Spinal cord (tissue), 10 donors: ENCODE results near the gene TAS2R30. TPM values are rescaled to one million over a fixed set of nuclear protein-coding genes. Genes with fewer than 3 reads are reported as not detected.
"Not testable (repeated sequence)": the region's sequence is repeated elsewhere in the genome, so short reads cannot be mapped to it uniquely, and the experiment has no call there.

ENCODE experiments used
- DNase-seq, 6 donors: peaks; one replicate each; pipeline versions ENCODE4 v3.0.0 to v3.0.0-alpha.2; 2013 to 2015; ENCODE audit warnings: low spot score in 6 of 6, low read depth in 4 of 6
- H3K27ac ChIP-seq: one replicate; pipeline ENCODE4 v1.5.1; 2013; ENCODE audit warnings: low read depth, low read length, control low read depth
- H3K27me3 ChIP-seq: one replicate; pipeline ENCODE4 v1.6.1; 2013; ENCODE audit warnings: low read length; ENCODE audit not compliant: control insufficient read depth, insufficient read depth
- H3K36me3 ChIP-seq: one replicate; pipeline ENCODE4 v1.6.1; 2013; ENCODE audit warnings: low read length; ENCODE audit not compliant: control insufficient read depth, insufficient read depth
- H3K4me1 ChIP-seq: one replicate; pipeline ENCODE4 v1.6.1; 2013; ENCODE audit warnings: low read length; ENCODE audit not compliant: control insufficient read depth, insufficient read depth
- H3K4me3 ChIP-seq: one replicate; pipeline ENCODE4 v1.5.1; 2013; ENCODE audit warnings: low read depth, low read length, control low read depth
- H3K9me3 ChIP-seq: one replicate; pipeline ENCODE4 v1.6.1; 2013; ENCODE audit warnings: low read length; ENCODE audit not compliant: control insufficient read depth, insufficient read depth
- WGBS: methylation state at CpG from one replicate; pipeline ENCODE4 v1.1.5; 2013; ENCODE audit warnings: missing lambda C conversion rate; ENCODE audit not compliant: insufficient coverage; 5-methylcytosine and 5-hydroxymethylcytosine counted together
- polyA plus RNA-seq, 2 donors: library from polyadenylated mRNA; unstranded; fragments of 120-200 nt; gene quantifications; one replicate each; pipeline ENCODE4 v1.2.1, GENCODE V29; 2013; ENCODE audit not compliant: insufficient read length in 2 of 2
- small RNA-seq: library from RNA; depleted of rRNA; stranded (forward); fragments of <200 nt; gene quantifications from one replicate; pipeline ENCODE3, GENCODE V24; 2014; ENCODE audit warnings: low replicate concordance
- total RNA-seq, 2 donors: library from RNA; depleted of rRNA in 1 of 2; stranded (reverse); fragments of 120-200 nt in 1 of 2; fragments of >200 nt in 1 of 2; gene quantifications; one replicate each; pipeline versions ENCODE4 v1.2.3 to v1.2.4, GENCODE V29; 2013 to 2014
- donor health status: healthy.

TAS2R30 gene
- total and polyA plus RNA-seq, 4 donors, result 0.14 to 17.0 (median 3.0) TPM

DNA sequence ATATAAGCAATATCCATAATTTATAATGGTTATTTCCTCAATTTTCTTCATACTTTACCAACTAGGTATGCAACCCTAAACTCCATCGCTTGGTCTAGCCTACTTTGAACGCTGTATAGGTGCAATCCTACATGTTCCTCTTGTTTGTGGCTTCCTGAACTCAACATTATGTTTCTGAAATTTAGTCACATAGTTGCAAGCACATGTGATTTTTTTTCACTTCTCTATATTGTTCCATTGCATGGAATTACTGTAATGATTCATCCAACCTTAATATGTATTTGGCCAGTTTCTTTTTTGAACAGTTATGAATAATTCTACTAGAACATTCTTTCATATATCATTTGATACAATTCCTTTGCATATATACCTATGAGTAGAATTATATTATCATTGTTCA, 39.5 kb downstream of the TAS2R30 start:
- H3K9me3 ChIP-seq, H3K27ac ChIP-seq, H3K4me3 ChIP-seq, H3K4me1 ChIP-seq, DNase-seq, H3K27me3 ChIP-seq, H3K36me3 ChIP-seq: not testable (repeated sequence)
- no CpG with 5 or more reads among the region's 2 CpGs for WGBS

DNA sequence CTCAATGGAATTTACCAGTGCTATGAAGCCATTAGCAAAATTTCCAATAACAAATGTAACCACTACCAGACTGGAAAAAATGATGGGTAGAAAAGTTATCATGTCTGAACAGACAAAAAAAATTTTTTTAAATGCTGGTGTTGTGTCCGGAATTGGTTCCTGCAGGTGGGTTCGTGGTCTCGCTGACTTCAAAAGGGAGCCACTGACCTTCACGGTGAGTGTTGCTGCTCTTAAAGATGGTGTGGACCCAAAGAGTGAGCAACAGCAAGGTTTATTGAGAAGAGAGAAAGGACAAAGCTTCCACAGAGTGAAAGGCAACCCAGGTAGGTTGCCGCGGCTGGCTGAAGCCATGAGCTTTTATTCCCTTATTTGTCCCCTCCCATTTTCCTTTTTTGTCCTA, 42.3 kb downstream of the TAS2R30 start, which contains the start of gene TAS2R43:
TAS2R43 (minus strand) TSS at position 186 of the 400 bp plus-strand sequence; CDS start at position 102, 84 bp downstream.
- Histone ChIP-seq H3K4me1 (no peaks in the 10 kb centered on the region), H3K27me3 (no peaks in the 10 kb centered on the region), H3K36me3 (no peaks in the 10 kb centered on the region), H3K9me3 (no peaks in the 10 kb centered on the region), H3K27ac (no peak within 1 kb of the TSS), H3K4me3 (no peak within 1 kb of the TSS)
- 97% methylated on average over 4 of the region's 6 CpGs for WGBS
- DNase-seq, result no peak

DNA sequence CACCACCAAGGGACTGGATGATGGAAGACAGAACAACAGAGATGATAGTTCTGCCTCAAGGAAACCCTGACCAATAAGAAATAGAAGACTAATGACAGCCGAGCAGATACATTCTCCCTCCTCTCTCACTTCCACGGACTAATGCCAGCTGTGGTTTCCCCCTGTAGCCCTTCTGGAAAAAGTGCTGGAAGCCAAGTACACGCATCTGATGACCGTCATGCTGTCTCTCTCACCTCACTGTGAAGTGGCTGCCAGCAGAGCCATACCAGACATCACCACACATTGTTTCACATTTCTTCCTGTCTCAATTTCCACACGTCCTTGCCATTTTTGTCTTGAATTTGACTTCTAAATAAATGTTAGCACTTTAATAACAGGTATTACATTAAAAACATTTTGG, 45.2 kb downstream of the TAS2R30 start:
- 87% methylated on average over 4 of the region's 5 CpGs for WGBS
- no peaks in the 10 kb centered on the region for H3K36me3 ChIP-seq
- no peak overlapping the region for H3K27ac ChIP-seq
- no peak for DNase-seq
- H3K4me3 ChIP-seq, result no peak overlapping the region
- no peaks in the 10 kb centered on the region for H3K4me1 ChIP-seq
- no peaks in the 10 kb centered on the region for H3K27me3 ChIP-seq
- H3K9me3 ChIP-seq, result no peaks in the 10 kb centered on the region

DNA sequence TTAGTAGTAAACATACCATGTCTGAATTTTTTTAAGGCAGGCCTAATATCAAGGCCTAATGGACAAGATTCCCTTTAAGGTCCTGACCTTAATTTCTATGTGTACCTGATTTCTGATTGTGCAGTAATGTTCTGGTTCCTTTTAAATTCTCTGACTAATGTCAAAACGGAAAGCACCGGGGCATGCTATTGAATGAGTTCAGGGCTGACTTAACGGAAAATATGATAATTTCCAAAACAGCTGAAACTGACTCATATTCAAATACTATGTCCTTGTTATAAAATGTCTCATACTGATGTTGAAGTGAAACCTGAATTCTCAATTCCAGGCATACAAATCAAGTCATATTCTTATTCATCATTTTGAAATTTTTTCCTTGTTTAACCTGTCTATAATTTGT, 49.0 kb downstream of the TAS2R30 start:
- no peak for DNase-seq
- H3K27ac ChIP-seq, result no peak overlapping the region
- no peak overlapping the region for H3K4me3 ChIP-seq
- no peaks in the 10 kb centered on the region for H3K27me3 ChIP-seq
- no peaks in the 10 kb centered on the region for H3K9me3 ChIP-seq
- no peaks in the 10 kb centered on the region for H3K36me3 ChIP-seq
- H3K4me1 ChIP-seq, result no peaks in the 10 kb centered on the region
- WGBS, result no CpG with 5 or more reads among the region's 3 CpGs

Small RNAs within 50 kb of the gene (small RNA-seq; reads per million reads assigned to genes)
- gene AC018630.1, result not detected

Other genes starting within 250 kb of the TAS2R30 start
- gene TAS2R13, start 225.1 kb downstream of the TAS2R30 start, total RNA-seq, result 10 to 100 TPM in 1 of 2 donors, 1 to 10 TPM in 1; 2.5 to 10.9 TPM
- not detected for gene TAS2R13, start 225.1 kb downstream of the TAS2R30 start, polyA plus RNA-seq
- under 1 TPM in 1 of 2 donors, not detected in 1; 0.88 TPM for gene PRH2, start 205.4 kb downstream of the TAS2R30 start, total RNA-seq
- gene PRH2, start 205.4 kb downstream of the TAS2R30 start, polyA plus RNA-seq, result not detected
- 10 to 100 TPM in 1 of 2 donors, 1 to 10 TPM in 1; 3.0 to 13.3 TPM for gene TAS2R14, start 195.4 kb downstream of the TAS2R30 start, total RNA-seq
- gene TAS2R14, start 195.4 kb downstream of the TAS2R30 start, polyA plus RNA-seq, result 1 to 10 TPM; 4.6 to 5.3 TPM
- 10 to 100 TPM in 1 of 2 donors, 1 to 10 TPM in 1; 3.9 to 10.9 TPM for gene TAS2R50, start 147.7 kb downstream of the TAS2R30 start, total RNA-seq
- gene TAS2R50, start 147.7 kb downstream of the TAS2R30 start, polyA plus RNA-seq, result under 1 TPM in 1 of 2 donors, not detected in 1; 0.17 TPM
- 10 to 100 TPM in 1 of 2 donors, 1 to 10 TPM in 1; 3.4 to 14.6 TPM for gene TAS2R20, start 136.3 kb downstream of the TAS2R30 start, total RNA-seq
- 1 to 10 TPM; 2.1 to 2.6 TPM for gene TAS2R20, start 136.3 kb downstream of the TAS2R30 start, polyA plus RNA-seq
- 10 to 100 TPM in 1 of 2 donors, 1 to 10 TPM in 1; 6.3 to 15.9 TPM for gene TAS2R19, start 112.0 kb downstream of the TAS2R30 start, total RNA-seq
- 1 to 10 TPM; 1.4 to 2.3 TPM for gene TAS2R19, start 112.0 kb downstream of the TAS2R30 start, polyA plus RNA-seq
- 10 to 100 TPM in 1 of 2 donors, 1 to 10 TPM in 1; 7.8 to 18.3 TPM for gene TAS2R31, start 103.2 kb downstream of the TAS2R30 start, total RNA-seq
- 1 to 10 TPM in 1 of 2 donors, under 1 TPM in 1; 0.82 to 1.6 TPM for gene TAS2R31, start 103.2 kb downstream of the TAS2R30 start, polyA plus RNA-seq
- gene TAS2R46, start 72.3 kb downstream of the TAS2R30 start, total RNA-seq, result 1 to 10 TPM; 2.1 to 7.5 TPM
- gene TAS2R46, start 72.3 kb downstream of the TAS2R30 start, polyA plus RNA-seq, result under 1 TPM in 1 of 2 donors, not detected in 1; 0.23 TPM
- gene TAS2R43, start 42.3 kb downstream of the TAS2R30 start, total RNA-seq, result 10 to 100 TPM in 1 of 2 donors, 1 to 10 TPM in 1; 3.4 to 10.8 TPM
- gene TAS2R43, start 42.3 kb downstream of the TAS2R30 start, polyA plus RNA-seq, result under 1 TPM; 0.42 to 0.63 TPM
- 10 to 100 TPM; 12.6 to 13.3 TPM for gene SMIM10L1, start 36.5 kb upstream of the TAS2R30 start, total RNA-seq
- 10 to 100 TPM; 19.8 to 22.6 TPM for gene SMIM10L1, start 36.5 kb upstream of the TAS2R30 start, polyA plus RNA-seq
- not detected for gene TAS2R42, start 52.3 kb upstream of the TAS2R30 start, total RNA-seq
- under 1 TPM in 1 of 2 donors, not detected in 1; 0.23 TPM for gene TAS2R42, start 52.3 kb upstream of the TAS2R30 start, polyA plus RNA-seq
- gene PRB3, start 135.1 kb upstream of the TAS2R30 start, total RNA-seq, result not detected
- under 1 TPM in 1 of 2 donors, not detected in 1; 0.32 TPM for gene PRB3, start 135.1 kb upstream of the TAS2R30 start, polyA plus RNA-seq
- not detected for gene PRB4, start 175.8 kb upstream of the TAS2R30 start, total RNA-seq
- gene PRB4, start 175.8 kb upstream of the TAS2R30 start, polyA plus RNA-seq, result not detected